DOHH2 (cell line): Measurements from ENCODE around the gene INTS15.

Source experiments
- H3F3A ChIP-seq: fragments of 200-600 bp; sonication (generic), shearing (Covaris generic); 2 replicates; pipeline ENCODE4 v1.6.0; 2016; ENCODE audit warnings: antibody characterized with exemption, mild to moderate bottlenecking; ENCODE audit not compliant: control insufficient read depth, insufficient read depth
- H3K27ac ChIP-seq: fragments of 200-600 bp; sonication (generic); 2 replicates; pipeline ENCODE4 v1.5.1; 2014; ENCODE audit warnings: low read depth, mild to moderate bottlenecking, low read length, moderate library complexity
- H3K27me3 ChIP-seq: fragments of 200-600 bp; sonication (generic); 2 replicates; pipeline ENCODE4 v1.6.1; 2014; ENCODE audit warnings: mild to moderate bottlenecking, low read length, mixed read lengths; ENCODE audit not compliant: control insufficient read depth
- H3K36me3 ChIP-seq: fragments of 200-600 bp; sonication (generic); 2 replicates; pipeline ENCODE4 v1.6.1; 2014; ENCODE audit warnings: mild to moderate bottlenecking, low read length, moderate library complexity, mixed read lengths; ENCODE audit not compliant: control insufficient read depth
- H3K4me1 ChIP-seq: fragments of 200-600 bp; sonication (generic); 2 replicates; pipeline ENCODE4 v1.6.1; 2014; ENCODE audit warnings: mild to moderate bottlenecking, low read length, mixed read lengths; ENCODE audit not compliant: control insufficient read depth
- H3K4me2 ChIP-seq: fragments of 200-600 bp; sonication (generic); 2 replicates; pipeline ENCODE4 v1.6.0; 2014; ENCODE audit warnings: mild to moderate bottlenecking, low read length, moderate library complexity
- H3K4me3 ChIP-seq: fragments of 200-600 bp; sonication (generic); 2 replicates; pipeline ENCODE4 v1.5.1; 2014; ENCODE audit warnings: mild to moderate bottlenecking, low read length, mixed read lengths
- H3K79me2 ChIP-seq: fragments of 200-600 bp; sonication (generic); 2 replicates; pipeline ENCODE4 v1.6.1; 2014; ENCODE audit warnings: mild to moderate bottlenecking, low read length, mixed read lengths; ENCODE audit not compliant: control insufficient read depth
- H3K9me2 ChIP-seq: fragments of 200-600 bp; sonication (generic); replicated peaks from 2 replicates; pipeline ENCODE4 v1.6.1; 2014; ENCODE audit warnings: mild to moderate bottlenecking, low read length, mixed read lengths; ENCODE audit not compliant: control insufficient read depth
- H3K9me3 ChIP-seq: fragments of 200-600 bp; sonication (generic); 2 replicates; pipeline ENCODE4 v1.6.1; 2014; ENCODE audit warnings: antibody characterized with exemption, low read length, mixed read lengths; ENCODE audit not compliant: control insufficient read depth, insufficient read depth
- H4K20me1 ChIP-seq: fragments of 200-600 bp; sonication (generic); 2 replicates; pipeline ENCODE4 v1.6.0; 2014; ENCODE audit warnings: low read depth, mild to moderate bottlenecking, antibody characterized with exemption, low read length, moderate library complexity; ENCODE audit not compliant: control insufficient read depth, insufficient read depth
- EZH2phosphoT487 ChIP-seq: fragments of 200-600 bp; sonication (generic); IDR thresholded peaks from 2 replicates; pipeline ENCODE4 v1.6.1; 2017; ENCODE audit warnings: borderline replicate concordance, mild to moderate bottlenecking, antibody characterized with exemption, low read length, moderate library complexity, mixed read lengths
- TF ChIP-seq, protein P1 (sequence below): fragments of 200-600 bp; sonication (generic); IDR thresholded peaks from one replicate; pipeline ENCODE4 v1.5.1; 2014; ENCODE audit warnings: antibody characterized with exemption, mild to moderate bottlenecking, low read depth, low read length; ENCODE audit not compliant: poor library complexity, severe bottlenecking

INTS15 gene

GRCh38 chr7:6600093-6600492 is 10.3 kb downstream of the INTS15 start:
- peaks cover 14% of the 10 kb centered on the region for H3K79me2 ChIP-seq
- no peak overlapping the region for H3K4me2 ChIP-seq
- H3K36me3 ChIP-seq: peaks cover 87% of the 10 kb centered on the region
- H3K27me3 ChIP-seq: no peaks in the 10 kb centered on the region
- no peaks in the 10 kb centered on the region for H3F3A ChIP-seq
- no peaks in the 10 kb centered on the region for H3K9me3 ChIP-seq
- no peak overlapping the region for H3K4me3 ChIP-seq
- TF ChIP-seq EZH2phosphoT487: no peak
- TF ChIP-seq, protein P1, sequence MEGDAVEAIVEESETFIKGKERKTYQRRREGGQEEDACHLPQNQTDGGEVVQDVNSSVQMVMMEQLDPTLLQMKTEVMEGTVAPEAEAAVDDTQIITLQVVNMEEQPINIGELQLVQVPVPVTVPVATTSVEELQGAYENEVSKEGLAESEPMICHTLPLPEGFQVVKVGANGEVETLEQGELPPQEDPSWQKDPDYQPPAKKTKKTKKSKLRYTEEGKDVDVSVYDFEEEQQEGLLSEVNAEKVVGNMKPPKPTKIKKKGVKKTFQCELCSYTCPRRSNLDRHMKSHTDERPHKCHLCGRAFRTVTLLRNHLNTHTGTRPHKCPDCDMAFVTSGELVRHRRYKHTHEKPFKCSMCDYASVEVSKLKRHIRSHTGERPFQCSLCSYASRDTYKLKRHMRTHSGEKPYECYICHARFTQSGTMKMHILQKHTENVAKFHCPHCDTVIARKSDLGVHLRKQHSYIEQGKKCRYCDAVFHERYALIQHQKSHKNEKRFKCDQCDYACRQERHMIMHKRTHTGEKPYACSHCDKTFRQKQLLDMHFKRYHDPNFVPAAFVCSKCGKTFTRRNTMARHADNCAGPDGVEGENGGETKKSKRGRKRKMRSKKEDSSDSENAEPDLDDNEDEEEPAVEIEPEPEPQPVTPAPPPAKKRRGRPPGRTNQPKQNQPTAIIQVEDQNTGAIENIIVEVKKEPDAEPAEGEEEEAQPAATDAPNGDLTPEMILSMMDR: no peak
- H3K27ac ChIP-seq: no peak overlapping the region
- peaks cover 7% of the 10 kb centered on the region; the same call in 1 of the 2 replicates for H4K20me1 ChIP-seq
- H3K9me2 ChIP-seq: no peaks in the 10 kb centered on the region
- no peaks in the 10 kb centered on the region for H3K4me1 ChIP-seq

- Histone ChIP-seq H3K79me2 (peaks cover 8% of the 10 kb centered on the region), H3K4me2 (no peak overlapping the region), H3K9me3 (no peaks in the 10 kb centered on the region), H3K27ac (no peak overlapping the region), H4K20me1 (peaks cover 7% of the 10 kb centered on the region; the same call in 1 of the 2 replicates), H3K36me3 (peaks cover 63% of the 10 kb centered on the region), H3K4me1 (no peaks in the 10 kb centered on the region), H3F3A (no peaks in the 10 kb centered on the region), H3K9me2 (no peaks in the 10 kb centered on the region), H3K27me3 (no peaks in the 10 kb centered on the region), H3K4me3 (no peak overlapping the region)
- TF ChIP-seq, protein P1: no peak
- TF ChIP-seq EZH2phosphoT487: no peak
Measured at GRCh38 chr7:6604458-6604857, 14.6 kb downstream of the INTS15 start.

- Histone ChIP-seq H3K27me3 (no peaks in the 10 kb centered on the region), H3F3A (0 out of 2 replicates have a peak, but pooled peaks cover 4% of the 10 kb centered on the region), H4K20me1 (peaks cover 10% of the 10 kb centered on the region; the same call in 1 of the 2 replicates), H3K36me3 (peaks cover 45% of the 10 kb centered on the region), H3K4me2 (no peak overlapping the region), H3K4me1 (no peaks in the 10 kb centered on the region), H3K4me3 (no peak overlapping the region), H3K9me3 (no peaks in the 10 kb centered on the region), H3K79me2 (peaks cover 5% of the 10 kb centered on the region), H3K9me2 (no peaks in the 10 kb centered on the region), H3K27ac (no peak overlapping the region)
- TF ChIP-seq, protein P1: no peak
- TF ChIP-seq EZH2phosphoT487: no peak
Measured at GRCh38 chr7:6606866-6607583, 17.2 kb downstream of the INTS15 start.
